Measurements from ENCODE around the gene GSTA1. TPM values are rescaled to one million over a fixed set of nuclear protein-coding genes. Genes with fewer than 3 reads are reported as not detected.
"Not testable (repeated sequence)": the region's sequence is repeated elsewhere in the genome, so short reads cannot be mapped to it uniquely, and the experiment has no call there.

GSTA1 gene
- total RNA-seq (ENCODE audit: low replicate concordance): 175 and 247 TPM in 2 replicates
- long read RNA-seq, transcript GSTA1-201 (7 exons, 1,019 nt): major isoform, 401 of 427 reads
- long read RNA-seq, partial matches to known transcripts: 13 of 427 reads
- long read RNA-seq, other reads (novel, unspliced or antisense): 13 of 427 reads

- H3K27ac Mint-ChIP-seq: peak within 1 kb of the TSS; percentile 6
- not testable (repeated sequence) for H3K4me1 Mint-ChIP-seq (ENCODE audit: unreplicated experiment); DNase-seq (ENCODE audit: extremely low spot score, unreplicated experiment); H3K9me3 Mint-ChIP-seq; H3K27me3 Mint-ChIP-seq; H3K36me3 Mint-ChIP-seq
- H3K4me3 Mint-ChIP-seq: peak within 1 kb of the TSS; percentile 74
These were observed at the start of gene GSTA1 for GRCh38 chr6:52803668-52804255. Gene GSTA1 (minus strand): TSS chr6:52803816. CDS start chr6:52799267, 4,549 bp downstream.

GRCh38 chr6:52849137-52849536 lies 45.5 kb upstream of the GSTA1 start:
- Mint-ChIP-seq H3K9me3 (peaks cover 12% of the 10 kb centered on the region), H3K27me3 (no peaks in the 10 kb centered on the region), H3K36me3 (no peaks in the 10 kb centered on the region)

GRCh38 chr6:52846002-52846401 lies 42.4 kb upstream of the GSTA1 start:
- TF ChIP-seq CTCF (conservative IDR thresholded peaks at IDR 0.05): no peak
- no peaks in the 10 kb centered on the region for H3K4me1 Mint-ChIP-seq (ENCODE audit: unreplicated experiment)
- no peak overlapping the region for H3K4me3 Mint-ChIP-seq

More at GRCh38 chr6:52849137-52849536, 45.5 kb upstream of the GSTA1 start:
- Mint-ChIP-seq H3K27ac (no peak overlapping the region), H3K4me3 (no peak overlapping the region), H3K4me1 (ENCODE audit: unreplicated experiment) (no peaks in the 10 kb centered on the region)
- TF ChIP-seq CTCF (conservative IDR thresholded peaks at IDR 0.05): no peak
- DNase-seq (ENCODE audit: extremely low spot score, unreplicated experiment): no peak

GRCh38 chr6:52843605-52844004 lies 40.0 kb upstream of the GSTA1 start:
- H3K27me3 Mint-ChIP-seq: no peaks in the 10 kb centered on the region
- no peak overlapping the region for H3K27ac Mint-ChIP-seq
- H3K4me1 Mint-ChIP-seq (ENCODE audit: unreplicated experiment): no peaks in the 10 kb centered on the region
- TF ChIP-seq CTCF (conservative IDR thresholded peaks at IDR 0.05): no peak
- H3K36me3 Mint-ChIP-seq: no peaks in the 10 kb centered on the region
- no peak for DNase-seq (ENCODE audit: extremely low spot score, unreplicated experiment)
- H3K9me3 Mint-ChIP-seq: peaks cover 7% of the 10 kb centered on the region
- no peak overlapping the region for H3K4me3 Mint-ChIP-seq

More at GRCh38 chr6:52846002-52846401, 42.4 kb upstream of the GSTA1 start:
- Mint-ChIP-seq H3K27me3 (no peaks in the 10 kb centered on the region), H3K9me3 (peaks cover 12% of the 10 kb centered on the region), H3K36me3 (no peaks in the 10 kb centered on the region), H3K27ac (no peak overlapping the region)
- DNase-seq (ENCODE audit: extremely low spot score, unreplicated experiment): no peak

- Mint-ChIP-seq H3K27me3 (peaks cover 5% of the 10 kb centered on the region), H3K4me3 (no peak within 1 kb of the TSS), H3K4me1 (ENCODE audit: unreplicated experiment) (no peaks in the 10 kb centered on the region), H3K27ac (no peak within 1 kb of the TSS), H3K9me3 (no peaks in the 10 kb centered on the region), H3K36me3 (no peaks in the 10 kb centered on the region)
- DNase-seq (ENCODE audit: extremely low spot score, unreplicated experiment): no peak
- TF ChIP-seq CTCF (conservative IDR thresholded peaks at IDR 0.05): no peak
These were observed 37.4 kb upstream of the GSTA1 start, which contains the start of gene GSTA5 for GRCh38 chr6:52840763-52841585. Gene GSTA5 (minus strand): TSS chr6:52840813.

Measured in type B pancreatic cell (in vitro differentiated cells).